ENCODE results near the gene CREB1.
"Not testable (repeated sequence)": the region's sequence is repeated elsewhere in the genome, so short reads cannot be mapped to it uniquely, and the experiment has no call there.

The CREB1 gene

GRCh38 chr2:207619764-207620203 lies 90.0 kb downstream of the CREB1 start:
- peak; percentile 64 for DNase-seq

DNA sequence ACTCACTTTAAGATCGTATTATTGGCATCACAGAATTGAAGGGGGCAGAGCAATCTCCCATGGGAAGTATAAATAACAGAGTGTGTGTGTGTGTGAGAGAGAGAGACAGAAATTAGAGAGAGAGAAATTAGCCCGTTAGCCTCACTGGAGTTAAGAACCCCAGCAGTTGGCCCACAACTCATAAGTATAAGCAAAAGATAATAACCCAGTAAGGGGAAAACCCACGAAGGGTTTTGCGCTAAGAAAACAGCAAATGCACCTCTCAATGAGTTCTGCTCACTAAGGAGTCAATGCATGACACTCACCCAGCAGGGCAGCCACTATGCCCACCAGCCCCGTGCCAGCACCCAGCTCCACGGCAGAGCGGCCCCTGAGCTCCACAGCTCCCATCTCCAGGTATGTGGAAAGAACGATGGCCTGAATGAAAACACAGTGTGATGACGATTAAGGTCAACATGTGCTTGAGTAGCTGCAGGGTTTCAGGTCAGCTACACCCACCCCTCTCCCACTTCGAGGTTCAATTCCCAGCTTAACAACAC lies 91.8 kb downstream of the CREB1 start:
- DNase-seq, result peak; percentile 30

DNA sequence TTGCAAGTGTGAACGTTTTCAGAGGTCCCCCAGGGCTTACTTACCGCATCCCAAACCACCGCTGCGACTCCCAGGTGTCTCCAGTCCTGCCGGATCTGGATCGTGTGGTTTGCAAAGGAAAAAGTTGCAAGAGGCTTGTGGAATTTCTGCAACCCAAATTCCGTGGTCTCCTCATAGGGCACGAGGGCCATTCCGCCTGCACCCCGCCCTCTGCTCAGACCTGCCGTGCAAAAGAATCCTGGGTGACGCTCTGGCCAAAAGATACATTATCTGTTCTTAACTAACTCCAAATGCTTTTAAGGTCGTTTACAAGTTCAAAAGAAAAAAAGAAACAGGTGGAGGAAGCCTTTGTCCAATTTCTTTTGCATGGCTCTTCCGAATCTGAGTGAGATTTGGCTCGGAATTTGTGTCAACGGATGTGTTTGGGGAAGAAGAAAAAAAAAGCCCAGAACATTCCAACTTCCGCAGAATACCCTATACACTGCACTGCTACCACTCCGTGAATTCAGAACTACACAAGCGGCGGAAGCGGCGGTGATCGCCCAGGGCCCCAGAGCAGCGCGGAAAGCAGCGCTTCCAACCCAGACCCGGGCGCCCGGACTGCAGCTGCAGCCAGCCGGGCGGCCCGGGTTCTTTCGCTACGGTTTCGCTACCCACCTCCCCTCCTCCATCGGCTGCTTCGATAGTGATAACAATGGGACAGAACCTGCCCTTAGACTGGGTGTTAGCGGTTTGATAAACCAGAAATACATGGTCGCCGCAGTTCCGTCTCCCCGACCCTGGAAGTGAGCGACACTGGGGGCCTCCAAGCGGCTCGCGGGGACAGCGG lies 94.6 kb downstream of the CREB1 start:
- DNase-seq, result peak; percentile 82

GRCh38 chr2:207625014-207625907 lies 95.5 kb downstream of the CREB1 start, which contains the start of gene METTL21A:
METTL21A (minus strand) TSS chr2:207625394; CDS start chr2:207624375, 1,019 bp downstream.
- DNase-seq, result peak; percentile 96

GRCh38 chr2:207629553-207629952 lies 99.8 kb downstream of the CREB1 start:
- DNase-seq, result no peak

DNA sequence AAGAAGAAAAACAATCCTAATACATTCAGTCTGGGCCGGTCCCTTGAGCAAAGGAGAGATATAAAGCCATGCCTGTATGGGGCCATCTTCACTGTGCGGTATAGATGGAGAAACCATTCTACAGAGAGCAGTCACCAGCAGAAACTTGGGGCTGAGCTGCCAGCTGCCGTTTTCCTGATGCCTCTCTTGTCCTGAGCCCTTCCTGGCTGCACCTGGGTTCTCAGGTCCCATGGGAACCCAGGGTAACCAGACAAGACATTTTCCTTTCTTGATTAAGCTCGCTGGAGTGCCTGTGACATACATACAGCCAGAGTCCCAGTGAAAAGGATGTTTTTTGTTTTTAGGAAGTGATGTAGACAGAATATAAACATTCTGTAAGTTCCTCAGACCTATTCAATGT lies 100.7 kb downstream of the CREB1 start:
- no peak for DNase-seq

- peak; percentile 78 for DNase-seq
These were observed 103.1 kb downstream of the CREB1 start for GRCh38 chr2:207632575-207633493.

- no peak for DNase-seq
These were observed 103.9 kb downstream of the CREB1 start for GRCh38 chr2:207633686-207634085.

DNA sequence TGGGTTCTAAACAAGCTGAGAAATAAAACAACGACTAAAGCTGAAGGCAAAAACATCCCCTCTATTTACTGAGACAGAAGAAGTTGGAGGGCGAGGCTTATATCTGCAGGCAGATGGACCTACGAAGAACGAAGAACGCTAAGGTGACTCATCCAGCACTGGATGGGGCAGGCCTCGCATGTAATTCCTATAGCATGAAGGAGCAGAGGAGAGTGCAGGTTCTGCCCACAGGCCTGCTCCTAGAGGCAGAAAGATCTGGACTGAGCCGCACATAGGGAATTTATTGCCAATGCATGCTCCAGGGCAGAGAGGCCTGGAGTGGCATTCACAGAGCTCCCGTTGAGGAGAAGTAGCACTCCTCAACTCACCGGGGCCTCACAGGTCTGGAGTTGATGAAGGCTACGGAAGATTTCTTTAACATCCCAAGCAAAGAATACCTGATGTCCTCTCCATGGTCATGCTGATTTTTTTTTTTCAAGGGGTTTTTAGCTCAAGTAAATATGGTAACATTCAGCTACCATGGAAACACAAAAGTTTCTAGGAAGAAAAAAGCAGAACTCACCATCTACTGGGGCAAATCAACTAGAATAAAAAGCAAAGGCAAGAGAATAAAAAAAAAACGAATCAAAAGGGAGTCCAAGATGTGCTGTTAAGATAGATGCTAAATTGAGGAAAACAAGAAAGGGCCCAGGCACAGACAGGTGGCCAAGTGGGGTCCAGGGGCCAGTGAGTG lies 105.9 kb downstream of the CREB1 start:
- peak; percentile 54 for DNase-seq

DNA sequence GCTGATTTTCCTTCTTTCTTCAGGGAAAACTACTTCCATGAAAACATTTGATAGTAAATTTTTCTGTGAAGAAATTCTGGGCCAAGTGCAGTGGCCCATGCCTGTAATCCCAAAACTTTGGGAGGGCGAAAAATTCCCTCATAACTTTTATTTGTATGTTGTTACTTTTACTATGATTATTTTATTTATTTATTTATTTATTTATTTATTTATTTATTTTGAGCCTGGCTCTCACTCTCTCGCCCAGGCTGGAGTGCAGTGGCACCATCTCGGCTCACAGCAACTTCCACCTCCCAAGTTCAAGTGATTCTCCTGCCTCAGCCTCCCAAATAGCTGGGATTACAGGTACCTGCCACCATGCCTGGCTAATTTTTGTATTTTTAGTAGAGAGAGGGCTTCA lies 109.5 kb downstream of the CREB1 start:
- not testable (repeated sequence) for DNase-seq

DNA sequence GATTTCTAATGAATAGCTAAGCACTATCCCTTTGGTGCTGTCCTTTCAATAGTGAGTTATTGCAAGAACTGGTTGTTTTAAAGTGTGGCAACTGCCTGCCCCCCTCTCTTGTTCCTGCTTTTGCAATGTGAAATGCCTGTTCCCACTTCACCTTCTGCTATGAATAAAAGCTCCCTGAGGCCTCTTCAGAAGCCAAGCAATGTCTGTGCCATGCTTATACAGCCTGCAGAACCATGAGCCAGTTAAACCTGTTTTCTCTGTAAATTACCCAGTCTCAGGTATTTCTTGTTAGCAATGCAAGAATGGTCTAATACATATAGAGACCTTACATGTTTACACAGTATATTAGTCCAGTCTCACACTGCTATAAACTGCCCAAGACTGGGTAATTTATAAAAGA lies 110.4 kb downstream of the CREB1 start:
- DNase-seq, result no peak

DNA sequence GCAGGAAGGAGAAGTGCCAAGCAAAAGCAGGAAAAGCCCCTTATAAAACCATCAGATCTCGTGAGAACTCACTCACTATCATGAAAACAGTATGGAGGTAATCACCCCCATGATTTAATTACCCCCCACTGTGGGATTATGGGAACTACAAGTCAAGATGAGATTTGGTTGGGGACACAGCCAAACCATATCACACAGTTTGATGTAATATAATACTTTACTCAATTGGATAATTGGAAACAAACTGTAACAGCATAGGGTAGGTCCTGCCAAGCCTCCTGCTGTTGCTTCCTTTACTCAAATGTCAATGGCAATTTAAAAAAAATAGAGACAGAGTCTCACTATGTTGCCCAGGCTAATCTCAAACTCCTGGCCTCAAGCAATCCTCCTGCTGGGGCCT lies 110.9 kb downstream of the CREB1 start:
- no peak for DNase-seq

DNA sequence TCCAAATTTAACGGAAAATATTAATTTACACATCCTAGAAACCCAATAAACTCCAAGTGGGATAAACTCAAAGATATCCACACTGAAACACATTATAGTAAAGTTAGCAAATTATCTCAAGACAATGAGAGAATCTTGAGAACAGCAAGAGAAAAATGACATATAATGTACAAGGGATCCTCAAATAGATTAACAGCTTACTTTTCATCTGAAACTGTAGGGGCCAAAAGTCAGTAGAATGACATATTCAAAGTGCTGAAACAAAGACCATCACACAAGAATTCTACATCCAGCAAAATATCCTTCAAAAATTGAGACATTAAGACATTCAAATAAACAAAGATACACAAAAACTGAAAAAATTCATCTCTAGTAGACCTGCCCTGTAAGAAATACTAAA lies 114.1 kb downstream of the CREB1 start:
- no peak for DNase-seq

DNA sequence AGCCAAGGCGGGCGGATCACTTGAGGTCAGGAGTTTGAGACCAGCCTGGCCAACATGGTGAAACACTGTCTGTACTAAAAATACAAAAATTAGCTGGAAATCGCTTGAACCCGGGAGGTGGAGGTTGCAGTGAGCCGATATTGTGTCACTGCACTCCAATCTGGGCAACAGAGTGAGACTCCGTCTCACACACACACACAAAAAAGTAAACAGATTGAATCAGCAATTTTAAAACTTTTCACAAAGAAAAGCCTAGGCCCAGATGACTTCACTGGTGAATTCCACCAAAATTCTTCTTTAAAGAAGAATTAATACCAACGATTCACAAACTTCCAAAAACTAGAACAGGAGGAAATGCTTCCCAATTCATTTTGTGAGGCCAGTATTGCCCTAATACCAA lies 116.8 kb downstream of the CREB1 start:
- DNase-seq, result not testable (repeated sequence)
